Kidney epithelial cell (primary cell): ENCODE measurements around the gene CNBD2. TPM values are rescaled to one million over a fixed set of nuclear protein-coding genes. Genes with fewer than 3 reads are reported as not detected.
"Not testable (repeated sequence)": the region's sequence is repeated elsewhere in the genome, so short reads cannot be mapped to it uniquely, and the experiment has no call there.

Experiments
- DNase-seq: peaks from one replicate; pipeline ENCODE4 v3.0.0-alpha.2; 2010; ENCODE audit warnings: low read depth
- H3K27me3 ChIP-seq: 2 replicates; pipeline ENCODE4 v1.6.0; 2011; ENCODE audit warnings: low read length; ENCODE audit not compliant: control insufficient read depth, insufficient read depth
- H3K36me3 ChIP-seq: 2 replicates; pipeline ENCODE4 v1.5.1; 2011; ENCODE audit warnings: low read length; ENCODE audit not compliant: control insufficient read depth, insufficient read depth
- H3K4me3 ChIP-seq: 2 replicates; pipeline ENCODE4 v1.5.1; 2011; ENCODE audit warnings: low read depth, mild to moderate bottlenecking, control low read depth, low read length
- total RNA-seq: library from RNA; depleted of rRNA; stranded (reverse); fragments of >200 nt; gene quantifications from 2 replicates; pipeline ENCODE4 v1.2.3, GENCODE V29; 2015
- TF ChIP-seq, protein P1 (sequence below): IDR thresholded peaks from 2 replicates; pipeline ENCODE4 v1.5.1; 2011; ENCODE audit warnings: mild to moderate bottlenecking, moderate library complexity, low read length, control low read depth, inconsistent platforms; ENCODE audit not compliant: insufficient read depth, poor library complexity, severe bottlenecking

The CNBD2 gene
- total RNA-seq, 1 donor from 2014 or later: 5.6 TPM

DNA sequence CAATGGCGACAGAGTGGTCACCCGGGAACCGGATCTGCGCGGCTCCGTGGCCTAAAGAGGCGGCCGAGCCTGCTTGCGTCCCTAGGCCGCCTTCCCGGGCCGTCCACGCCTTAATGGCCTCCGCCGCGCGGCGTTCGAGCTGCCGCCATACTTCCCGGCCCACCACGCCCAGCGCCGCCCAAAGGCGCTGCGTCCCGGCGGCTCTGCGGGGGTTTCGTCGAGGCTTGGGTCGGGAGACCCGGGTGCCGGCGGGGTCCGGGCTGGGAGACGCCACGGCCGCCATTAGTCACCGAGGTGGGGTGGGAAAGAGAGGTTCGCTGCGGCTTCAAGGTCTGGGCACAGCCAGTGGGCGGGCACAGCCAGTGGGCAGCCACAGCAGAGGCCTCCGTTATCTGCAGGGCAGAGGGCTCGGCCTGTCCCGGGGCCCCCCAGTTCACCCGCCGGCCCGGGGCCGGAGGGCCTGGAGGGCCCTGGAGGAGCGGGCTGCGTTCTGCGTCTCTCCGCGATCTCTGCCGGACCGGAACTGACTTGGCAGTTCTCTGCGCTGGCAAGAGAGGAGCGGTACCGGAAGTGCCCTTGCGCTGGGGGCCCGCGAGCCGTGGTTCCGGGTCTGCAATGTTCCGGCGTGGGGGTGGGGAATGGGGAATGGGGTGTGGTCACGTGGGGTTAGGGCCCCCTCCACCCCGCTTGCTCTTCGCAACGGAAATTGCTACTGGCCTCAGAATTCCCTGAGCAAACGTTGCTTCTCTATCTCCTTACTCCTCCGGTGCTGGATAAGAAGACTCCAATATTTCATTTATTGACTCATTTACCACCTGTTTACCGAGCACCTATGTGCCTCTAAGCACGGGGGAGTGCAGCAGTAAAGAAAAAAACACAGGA, 82.3 kb downstream of the CNBD2 start:
- peak overlapping the region; percentile 73 for H3K4me3 ChIP-seq
- DNase-seq: peak; percentile 18

DNA sequence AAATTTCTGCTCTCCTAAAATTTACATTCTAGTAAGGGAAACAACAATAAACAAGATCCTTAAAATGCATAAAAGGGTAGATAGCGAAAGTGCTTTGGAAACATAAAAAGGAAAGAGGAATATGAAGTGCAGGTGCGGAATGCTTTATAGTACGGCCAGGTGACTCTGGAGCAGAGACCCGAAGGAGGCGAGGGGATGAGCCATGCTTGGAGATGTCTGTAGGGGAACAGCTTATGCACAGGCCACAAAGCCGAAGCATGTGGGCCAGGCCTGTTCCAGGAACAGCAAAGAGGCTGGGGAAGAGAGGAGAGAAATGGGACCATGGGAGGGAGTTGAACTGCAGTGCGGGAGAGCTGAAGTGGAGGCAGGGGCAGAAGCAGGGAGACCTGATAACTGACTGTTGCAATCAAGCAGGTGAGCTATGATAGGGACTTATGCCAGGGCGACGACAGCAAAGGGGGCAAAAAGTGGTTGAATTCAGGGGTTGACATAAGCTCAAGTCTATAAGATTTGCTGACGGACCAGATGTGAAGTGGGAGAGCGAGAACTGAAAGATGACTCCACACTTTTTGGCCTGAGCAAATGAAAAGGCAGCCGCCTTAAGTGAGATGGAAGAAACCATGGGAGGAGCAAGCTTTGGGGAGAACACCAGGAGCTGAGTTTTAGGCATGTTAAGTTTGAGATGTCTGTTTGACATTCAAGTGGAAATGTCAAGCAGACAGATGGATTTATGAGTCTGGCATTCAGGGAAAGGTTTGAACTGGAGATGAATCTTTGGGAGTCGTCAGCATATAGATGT, 83.1 kb downstream of the CNBD2 start:
- no peak for DNase-seq

More for the DNA sequence above, 82.3 kb downstream of the CNBD2 start:
- H3K36me3 ChIP-seq: no peaks in the 10 kb centered on the region
- no peaks in the 10 kb centered on the region for H3K27me3 ChIP-seq
- TF ChIP-seq, protein P1, sequence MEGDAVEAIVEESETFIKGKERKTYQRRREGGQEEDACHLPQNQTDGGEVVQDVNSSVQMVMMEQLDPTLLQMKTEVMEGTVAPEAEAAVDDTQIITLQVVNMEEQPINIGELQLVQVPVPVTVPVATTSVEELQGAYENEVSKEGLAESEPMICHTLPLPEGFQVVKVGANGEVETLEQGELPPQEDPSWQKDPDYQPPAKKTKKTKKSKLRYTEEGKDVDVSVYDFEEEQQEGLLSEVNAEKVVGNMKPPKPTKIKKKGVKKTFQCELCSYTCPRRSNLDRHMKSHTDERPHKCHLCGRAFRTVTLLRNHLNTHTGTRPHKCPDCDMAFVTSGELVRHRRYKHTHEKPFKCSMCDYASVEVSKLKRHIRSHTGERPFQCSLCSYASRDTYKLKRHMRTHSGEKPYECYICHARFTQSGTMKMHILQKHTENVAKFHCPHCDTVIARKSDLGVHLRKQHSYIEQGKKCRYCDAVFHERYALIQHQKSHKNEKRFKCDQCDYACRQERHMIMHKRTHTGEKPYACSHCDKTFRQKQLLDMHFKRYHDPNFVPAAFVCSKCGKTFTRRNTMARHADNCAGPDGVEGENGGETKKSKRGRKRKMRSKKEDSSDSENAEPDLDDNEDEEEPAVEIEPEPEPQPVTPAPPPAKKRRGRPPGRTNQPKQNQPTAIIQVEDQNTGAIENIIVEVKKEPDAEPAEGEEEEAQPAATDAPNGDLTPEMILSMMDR: no peak

DNA sequence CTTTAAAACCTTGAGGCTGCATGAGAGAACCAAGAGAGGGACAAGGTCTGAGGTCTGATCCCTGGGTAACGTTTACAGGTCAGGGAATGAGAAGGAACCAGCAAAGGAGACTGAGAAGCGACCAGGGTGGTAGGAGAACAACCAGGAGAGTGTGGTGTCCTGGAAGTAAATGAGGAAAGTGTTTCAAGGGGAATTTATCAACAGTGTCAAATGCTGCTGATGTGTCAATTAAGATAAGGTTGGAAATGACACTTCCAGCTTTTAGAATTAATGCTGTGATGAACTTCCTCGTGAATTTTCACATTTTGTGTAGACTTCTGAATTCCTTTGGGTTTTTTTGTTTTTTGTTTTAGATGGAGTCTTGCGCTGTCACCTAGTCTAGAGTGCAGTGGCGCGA, 83.7 kb downstream of the CNBD2 start:
- H3K4me3 ChIP-seq: no peak overlapping the region

More for the DNA sequence above, 83.1 kb downstream of the CNBD2 start:
- H3K4me3 ChIP-seq: peak overlapping the region; percentile 73
- no peaks in the 10 kb centered on the region for H3K36me3 ChIP-seq
- H3K27me3 ChIP-seq: no peaks in the 10 kb centered on the region
- TF ChIP-seq, protein P1: no peak

GRCh38 chr20:36053863-36054518, 85.6 kb downstream of the CNBD2 start:
- H3K36me3 ChIP-seq: not testable (repeated sequence)

More for the DNA sequence above, 83.7 kb downstream of the CNBD2 start:
- DNase-seq: no peak
- TF ChIP-seq, protein P1: no peak
- no peaks in the 10 kb centered on the region for H3K27me3 ChIP-seq
- no peaks in the 10 kb centered on the region for H3K36me3 ChIP-seq

GRCh38 chr20:36055145-36055544, 86.8 kb downstream of the CNBD2 start:
- H3K4me3 ChIP-seq: no peak overlapping the region
- H3K36me3 ChIP-seq: no peaks in the 10 kb centered on the region
- TF ChIP-seq, protein P1: no peak
- no peak for DNase-seq
- H3K27me3 ChIP-seq: no peaks in the 10 kb centered on the region

More at GRCh38 chr20:36053863-36054518, 85.6 kb downstream of the CNBD2 start:
- not testable (repeated sequence) for H3K27me3 ChIP-seq, DNase-seq, H3K4me3 ChIP-seq

DNA sequence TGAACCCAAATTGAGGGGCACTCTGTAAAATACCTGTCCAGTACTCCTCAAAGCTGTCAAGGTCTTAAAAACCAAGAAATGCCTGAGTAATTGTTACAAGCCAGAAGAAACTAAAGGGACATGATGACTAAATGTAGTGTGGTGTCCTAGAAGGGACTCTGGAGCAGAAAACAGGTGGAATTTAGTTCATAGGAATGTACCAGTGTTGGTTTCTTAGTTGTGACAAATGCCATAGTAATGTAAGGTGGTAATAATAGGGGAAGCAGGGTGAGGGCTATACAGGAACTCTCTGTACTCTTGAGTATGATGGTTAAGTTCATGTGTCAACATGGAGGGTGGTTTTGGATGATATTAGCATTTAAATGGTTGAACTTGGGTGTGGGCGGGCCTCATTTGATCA, 92.3 kb downstream of the CNBD2 start:
- TF ChIP-seq, protein P1: no peak
- H3K4me3 ChIP-seq: no peak overlapping the region
- H3K36me3 ChIP-seq: no peaks in the 10 kb centered on the region
- DNase-seq: peak; percentile 14
- no peaks in the 10 kb centered on the region for H3K27me3 ChIP-seq
